Caco-2 (cell line): ENCODE measurements around the gene ENPP7. TPM values are rescaled to one million over a fixed set of nuclear protein-coding genes. Genes with fewer than 3 reads are reported as not detected.
"Not testable (repeated sequence)": the region's sequence is repeated elsewhere in the genome, so short reads cannot be mapped to it uniquely, and the experiment has no call there.

Experiments
- BruUV-seq: library from RNA; stranded (reverse); fragments of 400-500 nt; replicated peaks from 2 replicates; lab custom pipeline; 2021; lab: Mats Ljungman, UMichigan
- CTCF ChIA-PET: fragments of 300-600 bp; sonication (Branson Sonifier 250); formaldehyde crosslinking; loops from one replicate; lab custom pipeline; 2022; ENCODE audit warnings: antibody characterized with exemption; lab: Charles Lee
- POLR2A ChIA-PET: fragments of 300-600 bp; sonication (Branson Sonifier 250); formaldehyde crosslinking; loops from one replicate; lab custom pipeline; 2022; ENCODE audit warnings: antibody characterized with exemption; lab: Charles Lee
- DNase-seq, 2 experiments: peaks; one replicate each; pipeline versions ENCODE4 v3.0.0 to v3.0.0-alpha.2; 2020 to 2022
- H3K27me3 ChIP-seq: replicated peaks from 2 replicates; pipeline ENCODE4 v1.6.0; 2011; ENCODE audit warnings: low read length; ENCODE audit not compliant: control insufficient read depth, insufficient read depth
- H3K36me3 ChIP-seq: 2 replicates; pipeline ENCODE4 v1.5.1; 2011; ENCODE audit warnings: low read length; ENCODE audit not compliant: control insufficient read depth, insufficient read depth
- H3K4me1 ChIP-seq: fragments of 250-450 bp; sonication (Bioruptor Pico); 2 replicates; pipeline ENCODE4 v1.5.1; 2020; ENCODE audit warnings: mild to moderate bottlenecking
- H3K4me3 ChIP-seq: 2 replicates; pipeline ENCODE4 v1.5.1; 2011; ENCODE audit warnings: low read depth, mild to moderate bottlenecking, control low read depth, low read length
- H3K9me3 ChIP-seq: fragments of 250-450 bp; sonication (Bioruptor Pico); 2 replicates; pipeline ENCODE4 v1.5.1; 2020; ENCODE audit warnings: mild to moderate bottlenecking, moderate library complexity
- H3K27ac Mint-ChIP-seq: one replicate; pipeline ENCODE4 v1.8.0; 2022; ENCODE audit warnings: mixed read lengths; ENCODE audit not compliant: unreplicated experiment
- H3K27me3 Mint-ChIP-seq: one replicate; pipeline ENCODE4 v1.8.0; 2022; ENCODE audit warnings: mixed read lengths; ENCODE audit not compliant: insufficient read depth, unreplicated experiment
- H3K36me3 Mint-ChIP-seq: one replicate; pipeline ENCODE4 v1.8.0; 2022; ENCODE audit warnings: mild to moderate bottlenecking, mixed read lengths; ENCODE audit not compliant: insufficient read depth, unreplicated experiment
- H3K4me1 Mint-ChIP-seq: one replicate; pipeline ENCODE4 v1.8.0; 2022; ENCODE audit warnings: low read depth, mixed read lengths; ENCODE audit not compliant: unreplicated experiment
- H3K4me3 Mint-ChIP-seq: one replicate; pipeline ENCODE4 v1.8.0; 2022; ENCODE audit warnings: mild to moderate bottlenecking, moderate library complexity, mixed read lengths; ENCODE audit not compliant: unreplicated experiment
- H3K9me3 Mint-ChIP-seq: one replicate; pipeline ENCODE4 v1.8.0; 2022; ENCODE audit warnings: mixed read lengths; ENCODE audit not compliant: unreplicated experiment
- intact Hi-C: fragments of 100-400 bp; cut with micrococcal nuclease; formaldehyde crosslinking; loops from one replicate; pipeline ENCODE4 v1.10.0; 2022; ENCODE audit not compliant: unreplicated experiment
- total RNA-seq: library from RNA; stranded (reverse); gene quantifications from 2 replicates; pipeline ENCODE4 v1.2.3, GENCODE V29; 2022
- TF ChIP-seq, protein P1 (sequence below), 2 experiments: fragments of 200-600 bp in 1 of 2; IDR thresholded peaks; 1 replicate in 1 of 2; 2 replicates in 1 of 2; pipeline versions ENCODE4 v1.5.1 to v1.8.0; 2011 to 2022; ENCODE audit warnings: antibody characterized with exemption in 1 of 2, control low read depth in 1 of 2, inconsistent platforms in 1 of 2, low read depth in 1 of 2, low read length in 1 of 2, mild to moderate bottlenecking in 1 of 2, moderate library complexity in 1 of 2; ENCODE audit not compliant: insufficient read depth in 1 of 2, severe bottlenecking in 1 of 2, unreplicated experiment in 1 of 2

The ENPP7 gene
- total RNA-seq, 1 experiment from 2014 or later, result 0.34 TPM

DNA sequence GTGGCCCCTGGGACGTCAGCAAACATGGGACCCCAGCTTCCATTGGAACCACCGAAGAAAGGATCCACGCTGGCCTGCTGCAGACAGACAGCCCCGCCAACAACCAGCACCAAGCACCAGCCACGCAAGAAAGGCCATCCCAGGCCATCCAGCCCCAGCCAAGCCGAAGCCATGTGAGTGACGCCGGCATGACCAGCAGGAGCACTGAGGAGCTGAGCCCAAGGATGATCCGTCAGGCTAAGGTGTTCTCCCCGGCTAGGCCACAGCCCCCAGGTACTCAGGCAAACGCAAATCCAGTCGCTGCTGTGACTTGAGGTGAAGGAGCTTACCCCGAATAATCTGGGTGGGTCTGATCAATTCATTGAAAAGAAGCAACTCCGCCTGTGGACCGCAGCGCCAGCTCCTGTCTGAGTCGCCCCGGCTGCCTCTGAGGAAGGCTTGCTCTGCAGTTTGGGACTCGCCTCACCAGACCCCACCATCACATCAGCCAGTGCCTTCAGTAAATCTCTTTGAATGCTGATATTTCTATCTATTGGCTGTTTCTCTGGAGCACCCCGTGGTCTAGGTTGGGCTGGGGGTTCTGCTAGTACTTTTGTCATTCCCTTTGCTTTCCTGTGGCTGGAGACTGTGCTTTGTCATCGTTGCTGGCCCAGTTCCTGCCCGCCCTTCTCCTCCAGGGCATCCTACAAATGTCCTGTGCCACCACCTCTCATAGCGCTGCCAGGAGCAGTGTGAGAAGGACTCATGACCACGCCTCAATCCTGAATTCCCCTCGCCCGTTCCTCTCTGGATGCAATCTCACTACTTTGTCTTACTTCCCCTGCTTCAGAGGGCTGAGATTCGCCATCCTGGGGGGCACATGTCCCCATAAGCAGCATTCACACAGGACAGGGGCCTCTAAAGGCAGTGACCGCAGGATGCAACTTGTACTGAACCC lies 39.1 kb downstream of the ENPP7 start:
- no peaks in the 10 kb centered on the region for H3K27me3 Mint-ChIP-seq
- no peak overlapping the region for H3K27ac Mint-ChIP-seq
- ChIA-PET POLR2A (no interaction called here), CTCF (no interaction called here)
- H3K36me3 Mint-ChIP-seq, result no peaks in the 10 kb centered on the region
- H3K9me3 Mint-ChIP-seq, result no peaks in the 10 kb centered on the region
- Histone ChIP-seq H3K4me1 (no peaks in the 10 kb centered on the region), H3K36me3 (no peaks in the 10 kb centered on the region), H3K9me3 (no peaks in the 10 kb centered on the region), H3K27me3 (no peaks in the 10 kb centered on the region), H3K4me3 (no peak overlapping the region)
- intact Hi-C loops, result no loop called here
- TF ChIP-seq, protein P1, sequence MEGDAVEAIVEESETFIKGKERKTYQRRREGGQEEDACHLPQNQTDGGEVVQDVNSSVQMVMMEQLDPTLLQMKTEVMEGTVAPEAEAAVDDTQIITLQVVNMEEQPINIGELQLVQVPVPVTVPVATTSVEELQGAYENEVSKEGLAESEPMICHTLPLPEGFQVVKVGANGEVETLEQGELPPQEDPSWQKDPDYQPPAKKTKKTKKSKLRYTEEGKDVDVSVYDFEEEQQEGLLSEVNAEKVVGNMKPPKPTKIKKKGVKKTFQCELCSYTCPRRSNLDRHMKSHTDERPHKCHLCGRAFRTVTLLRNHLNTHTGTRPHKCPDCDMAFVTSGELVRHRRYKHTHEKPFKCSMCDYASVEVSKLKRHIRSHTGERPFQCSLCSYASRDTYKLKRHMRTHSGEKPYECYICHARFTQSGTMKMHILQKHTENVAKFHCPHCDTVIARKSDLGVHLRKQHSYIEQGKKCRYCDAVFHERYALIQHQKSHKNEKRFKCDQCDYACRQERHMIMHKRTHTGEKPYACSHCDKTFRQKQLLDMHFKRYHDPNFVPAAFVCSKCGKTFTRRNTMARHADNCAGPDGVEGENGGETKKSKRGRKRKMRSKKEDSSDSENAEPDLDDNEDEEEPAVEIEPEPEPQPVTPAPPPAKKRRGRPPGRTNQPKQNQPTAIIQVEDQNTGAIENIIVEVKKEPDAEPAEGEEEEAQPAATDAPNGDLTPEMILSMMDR (IDR thresholded peaks at IDR 0.05; ENCODE audit: insufficient read depth in 1 of 2, low read depth in 1 of 2, low read length in 1 of 2, severe bottlenecking in 1 of 2, unreplicated experiment in 1 of 2), result no peak
- H3K4me3 Mint-ChIP-seq, result no peak overlapping the region
- no TSS peak for BruUV-seq
- H3K4me1 Mint-ChIP-seq, result no peaks in the 10 kb centered on the region
- DNase-seq, result no peak

DNA sequence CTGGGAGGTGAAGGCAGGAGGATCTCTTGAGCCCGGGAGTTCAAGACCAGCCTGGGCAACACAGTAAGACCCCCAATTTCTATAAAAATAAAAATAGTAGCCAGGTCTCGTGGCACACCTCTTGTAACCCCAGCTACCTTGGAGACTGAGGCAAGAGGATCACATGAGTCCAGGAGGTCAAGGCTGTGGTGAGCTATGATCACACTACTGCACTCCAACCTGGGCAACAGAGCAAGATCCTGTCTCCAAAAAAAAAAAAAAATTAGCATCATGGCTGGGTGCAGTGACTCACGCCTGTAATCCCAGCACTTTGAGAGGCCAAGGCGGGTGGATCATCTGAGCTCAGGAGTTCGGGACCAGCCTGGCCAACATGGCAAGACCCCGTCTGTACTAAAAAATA lies 40.5 kb downstream of the ENPP7 start:
- intact Hi-C loops, result no loop called here
- Mint-ChIP-seq H3K36me3 (no peaks in the 10 kb centered on the region), H3K27me3 (no peaks in the 10 kb centered on the region), H3K27ac (no peak overlapping the region), H3K4me1 (peaks cover 9% of the 10 kb centered on the region), H3K9me3 (no peaks in the 10 kb centered on the region), H3K4me3 (no peak overlapping the region)
- DNase-seq, result no peak
- TF ChIP-seq, protein P1 (IDR thresholded peaks at IDR 0.05; ENCODE audit: insufficient read depth in 1 of 2, low read depth in 1 of 2, low read length in 1 of 2, severe bottlenecking in 1 of 2, unreplicated experiment in 1 of 2), result no peak
- no peaks in the 10 kb centered on the region for H3K9me3 ChIP-seq
- H3K4me3 ChIP-seq, result no peak overlapping the region
- H3K4me1 ChIP-seq, result peaks cover 5% of the 10 kb centered on the region
- no peaks in the 10 kb centered on the region for H3K27me3 ChIP-seq
- no peaks in the 10 kb centered on the region for H3K36me3 ChIP-seq
- POLR2A ChIA-PET, result no interaction called here
- BruUV-seq, result no TSS peak
- CTCF ChIA-PET, result interaction anchor here (0.6 kb wide), 1 partner anchor 66 kb away, joined by 6 read pairs; no protein-coding TSS in a partner anchor

DNA sequence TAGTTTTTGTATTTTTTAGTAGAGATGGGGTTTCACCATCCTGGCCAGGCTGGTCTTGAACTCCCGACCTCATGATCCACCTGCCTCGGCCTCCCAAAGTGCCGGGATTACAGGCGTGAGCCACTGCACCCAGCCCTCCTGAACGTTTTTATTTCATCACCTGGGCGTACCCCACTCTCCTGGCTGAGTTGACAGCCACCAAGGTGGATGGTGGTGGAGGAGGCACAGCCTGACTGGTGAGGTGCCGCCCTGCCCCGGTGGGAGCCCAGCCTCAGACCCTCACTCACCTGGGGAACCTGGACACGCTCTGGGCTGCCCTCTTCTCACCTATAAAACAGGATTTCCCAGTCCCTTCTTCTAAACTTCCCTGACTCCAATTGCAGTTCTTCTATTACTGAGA lies 42.0 kb downstream of the ENPP7 start:
- H3K36me3 Mint-ChIP-seq, intact Hi-C loops, DNase-seq, H3K27me3 ChIP-seq, H3K9me3 ChIP-seq, H3K4me3 Mint-ChIP-seq, H3K4me3 ChIP-seq, BruUV-seq, H3K27me3 Mint-ChIP-seq, CTCF ChIA-PET, H3K27ac Mint-ChIP-seq, H3K36me3 ChIP-seq, POLR2A ChIA-PET, H3K9me3 Mint-ChIP-seq: not testable (repeated sequence)
- H3K4me1 Mint-ChIP-seq, result peaks cover 15% of the 10 kb centered on the region
- peaks cover 11% of the 10 kb centered on the region for H3K4me1 ChIP-seq
